Upper lobe of right lung (tissue), 1 donor: ENCODE data around the gene CHEK1. TPM values are rescaled to one million over a fixed set of nuclear protein-coding genes. Genes with fewer than 3 reads are reported as not detected.

Experiments used
- ATAC-seq: fragments of 200-7000 bp; cut with Tn5 transposase; one replicate; pipeline ENCODE4 v1.9.1; 2020; ENCODE audit warnings: mild to moderate bottlenecking, moderate library complexity
- DNase-seq: peaks from one replicate; pipeline ENCODE4 v3.0.0-alpha.2; 2020
- H3K27ac ChIP-seq: fragments of 200-600 bp; one replicate; pipeline ENCODE4 v1.8.0; 2022
- H3K27me3 ChIP-seq: fragments of 200-600 bp; one replicate; pipeline ENCODE4 v1.8.0; 2022; ENCODE audit warnings: mild to moderate bottlenecking
- H3K36me3 ChIP-seq: fragments of 200-600 bp; one replicate; pipeline ENCODE4 v1.8.0; 2022
- H3K4me1 ChIP-seq: fragments of 200-600 bp; one replicate; pipeline ENCODE4 v1.8.0; 2022
- H3K4me3 ChIP-seq: fragments of 200-600 bp; one replicate; pipeline ENCODE4 v1.8.0; 2022; ENCODE audit warnings: mild to moderate bottlenecking
- H3K9me3 ChIP-seq: fragments of 200-600 bp; one replicate; pipeline ENCODE4 v1.8.0; 2022
- intact Hi-C: fragments of 100-400 bp; cut with DNase I; formaldehyde crosslinking; loops from one replicate; pipeline ENCODE4 v1.11.0; 2022
- total RNA-seq: library from RNA; stranded (reverse); fragmentation: NEBNext Ultra II Directional; extraction: Animal tissue kit (Norgen Biotek cat#: 25700); gene quantifications from one replicate; pipeline ENCODE4 v1.2.1, GENCODE V29; 2021
- TF ChIP-seq, protein P1 (sequence below): fragments of 200-600 bp; IDR thresholded peaks from one replicate; pipeline ENCODE4 v1.8.0; 2022; ENCODE audit warnings: antibody characterized with exemption
- donor health status: DM: no; HTN: yes; CAD: no; lungs with severe emphysema.

Gene CHEK1
- total RNA-seq, 1 donor from 2014 or later = 1.8 TPM

DNA sequence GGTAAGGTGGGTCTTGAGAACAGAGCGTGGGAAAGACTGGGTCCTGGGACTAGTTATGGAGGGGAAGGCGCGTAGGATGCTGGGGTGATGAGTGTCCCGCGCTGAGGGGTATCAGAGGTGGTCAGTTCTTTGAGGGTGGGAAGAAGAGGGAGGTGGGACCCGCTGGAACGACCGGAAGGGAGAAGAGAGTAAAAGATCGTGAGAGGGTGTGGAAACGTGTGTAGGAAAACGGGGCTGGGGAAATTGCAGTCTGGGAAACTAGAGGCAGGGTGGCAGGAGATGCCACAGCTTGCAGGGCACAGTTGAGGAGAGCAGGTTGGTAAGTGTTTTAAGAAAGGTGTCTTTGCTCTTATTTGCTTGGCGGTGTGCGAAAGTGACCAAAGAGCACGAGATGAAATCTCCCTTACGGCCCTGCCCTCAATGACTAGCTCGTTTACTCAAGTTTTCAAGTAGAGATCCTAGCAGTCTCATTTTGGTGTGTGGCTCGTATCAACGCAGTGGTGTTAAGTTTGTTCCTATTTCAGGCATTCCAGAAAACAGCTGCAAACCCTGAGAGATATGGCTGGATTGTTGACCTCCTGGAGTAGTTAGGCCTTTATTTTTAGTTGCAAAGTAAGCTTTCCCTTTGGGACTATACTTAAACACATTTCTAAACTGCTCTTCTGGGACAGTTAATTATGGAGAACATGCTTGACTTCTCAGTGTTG is 31.7 kb upstream of the CHEK1 start:
- H3K36me3 ChIP-seq = peaks cover 19% of the 10 kb centered on the region
- no peaks in the 10 kb centered on the region for H3K27me3 ChIP-seq
- H3K27ac ChIP-seq = peak overlapping the region; percentile 65
- H3K4me1 ChIP-seq = peaks cover 20% of the 10 kb centered on the region
- DNase-seq (no peak), ATAC-seq (no peak)
- TF ChIP-seq, protein P1, sequence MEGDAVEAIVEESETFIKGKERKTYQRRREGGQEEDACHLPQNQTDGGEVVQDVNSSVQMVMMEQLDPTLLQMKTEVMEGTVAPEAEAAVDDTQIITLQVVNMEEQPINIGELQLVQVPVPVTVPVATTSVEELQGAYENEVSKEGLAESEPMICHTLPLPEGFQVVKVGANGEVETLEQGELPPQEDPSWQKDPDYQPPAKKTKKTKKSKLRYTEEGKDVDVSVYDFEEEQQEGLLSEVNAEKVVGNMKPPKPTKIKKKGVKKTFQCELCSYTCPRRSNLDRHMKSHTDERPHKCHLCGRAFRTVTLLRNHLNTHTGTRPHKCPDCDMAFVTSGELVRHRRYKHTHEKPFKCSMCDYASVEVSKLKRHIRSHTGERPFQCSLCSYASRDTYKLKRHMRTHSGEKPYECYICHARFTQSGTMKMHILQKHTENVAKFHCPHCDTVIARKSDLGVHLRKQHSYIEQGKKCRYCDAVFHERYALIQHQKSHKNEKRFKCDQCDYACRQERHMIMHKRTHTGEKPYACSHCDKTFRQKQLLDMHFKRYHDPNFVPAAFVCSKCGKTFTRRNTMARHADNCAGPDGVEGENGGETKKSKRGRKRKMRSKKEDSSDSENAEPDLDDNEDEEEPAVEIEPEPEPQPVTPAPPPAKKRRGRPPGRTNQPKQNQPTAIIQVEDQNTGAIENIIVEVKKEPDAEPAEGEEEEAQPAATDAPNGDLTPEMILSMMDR = no peak
- intact Hi-C loops = no loop called here
- peak overlapping the region; percentile 85 for H3K4me3 ChIP-seq
- H3K9me3 ChIP-seq = no peaks in the 10 kb centered on the region

DNA sequence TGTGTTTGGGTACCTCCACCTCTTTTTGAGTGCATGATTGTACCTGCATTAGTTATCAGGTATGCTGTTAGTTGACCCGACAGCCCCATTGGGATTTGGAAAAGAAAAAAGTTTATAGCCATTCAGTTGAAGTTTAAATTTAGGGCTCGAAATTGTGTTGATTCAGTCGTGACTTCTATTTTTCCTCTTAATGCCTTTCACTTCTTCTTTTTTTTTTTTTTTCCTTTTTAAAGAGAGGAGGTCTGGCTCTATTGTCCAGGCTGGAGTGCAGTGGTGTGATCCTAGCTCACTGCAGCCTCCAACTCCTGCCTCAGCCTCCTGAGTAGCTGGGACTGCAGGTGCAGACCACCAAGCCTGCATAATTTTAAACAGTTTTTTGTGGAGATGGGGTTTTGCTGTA is 30.0 kb upstream of the CHEK1 start:
- TF ChIP-seq, protein P1 = no peak
- no peak for ATAC-seq

DNA sequence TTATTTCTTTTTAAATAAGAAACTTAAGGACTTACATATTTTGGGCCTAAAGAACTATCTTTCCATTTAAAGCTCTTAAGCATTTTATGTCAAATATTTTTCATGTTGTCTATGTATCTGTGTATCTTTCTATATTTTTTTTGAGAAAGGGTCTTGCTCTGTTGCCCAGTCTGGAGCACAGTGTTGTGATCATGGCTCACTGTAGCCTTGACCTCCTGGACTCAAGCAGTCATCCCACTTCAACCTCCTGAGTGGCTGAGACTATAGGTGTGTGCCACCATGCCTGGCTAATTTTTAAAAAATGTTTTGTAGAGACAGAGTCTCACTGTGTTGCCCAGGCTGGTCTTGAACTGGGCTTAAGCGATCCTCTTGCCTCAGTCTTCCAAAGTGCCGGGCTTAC is 24.3 kb upstream of the CHEK1 start:
- Histone ChIP-seq H3K4me1 (no peaks in the 10 kb centered on the region), H3K4me3 (no peak overlapping the region), H3K27me3 (no peaks in the 10 kb centered on the region), H3K27ac (no peak overlapping the region), H3K36me3 (peaks cover 93% of the 10 kb centered on the region), H3K9me3 (no peaks in the 10 kb centered on the region)
- ATAC-seq = no peak
- intact Hi-C loops = no loop called here
- DNase-seq = no peak
- TF ChIP-seq, protein P1 = no peak

More for the DNA sequence above, 30.0 kb upstream of the CHEK1 start:
- Histone ChIP-seq H3K27me3 (no peaks in the 10 kb centered on the region), H3K9me3 (no peaks in the 10 kb centered on the region), H3K4me3 (no peak overlapping the region), H3K27ac (no peak overlapping the region), H3K4me1 (peaks cover 20% of the 10 kb centered on the region), H3K36me3 (peaks cover 36% of the 10 kb centered on the region)
- intact Hi-C loops = no loop called here
- no peak for DNase-seq

- TF ChIP-seq, protein P1 = no peak
- DNase-seq (no peak), ATAC-seq (no peak)
- Histone ChIP-seq H3K4me1 (no peaks in the 10 kb centered on the region), H3K9me3 (no peaks in the 10 kb centered on the region), H3K4me3 (no peak overlapping the region), H3K27ac (no peak overlapping the region), H3K36me3 (peaks cover 100% of the 10 kb centered on the region), H3K27me3 (no peaks in the 10 kb centered on the region)
- intact Hi-C loops = no loop called here
Observed at GRCh38 chr11:125603207-125603606, 21.8 kb upstream of the CHEK1 start.

DNA sequence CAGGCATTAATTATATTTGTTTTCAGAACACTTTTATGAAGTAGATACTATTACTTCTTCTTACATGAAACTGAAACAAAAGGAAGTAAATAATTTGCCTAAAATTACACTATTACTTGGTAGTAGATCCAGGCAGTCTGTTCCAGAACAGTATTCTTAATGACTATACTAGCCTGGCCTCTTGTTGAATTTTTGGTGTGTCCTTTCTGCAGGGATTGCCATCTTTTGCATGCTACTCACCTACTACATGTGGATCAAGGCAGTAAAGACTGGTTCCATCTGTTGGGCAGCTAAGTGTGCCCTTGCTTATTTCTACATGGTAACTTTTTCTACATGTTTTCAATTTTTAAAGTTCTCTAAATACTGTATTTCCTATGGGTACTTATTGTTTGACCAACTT is 19.5 kb upstream of the CHEK1 start:
- Histone ChIP-seq H3K9me3 (no peaks in the 10 kb centered on the region), H3K27me3 (no peaks in the 10 kb centered on the region), H3K36me3 (peaks cover 100% of the 10 kb centered on the region), H3K4me3 (no peak overlapping the region), H3K27ac (no peak overlapping the region), H3K4me1 (no peaks in the 10 kb centered on the region)
- ATAC-seq (no peak), DNase-seq (no peak)
- intact Hi-C loops = no loop called here
- TF ChIP-seq, protein P1 = no peak
